SK-N-SH treated with all-trans-retinoic acid at 6 μM for 48 hours (cell line): ENCODE data around the gene CLNK.

Experiments
- TCF4 ChIP-seq: fragments of 250-450 bp; sonication (Bioruptor Pico); IDR thresholded peaks from 2 replicates; pipeline ENCODE4 v1.8.0; 2021; ENCODE audit warnings: mild to moderate bottlenecking, moderate library complexity, borderline replicate concordance
- ZFP3 ChIP-seq: fragments of 250-450 bp; sonication (Bioruptor Pico); IDR thresholded peaks from 2 replicates; pipeline ENCODE4 v1.5.0; 2020; ENCODE audit warnings: mild to moderate bottlenecking, moderate library complexity

- no peak for TF ChIP-seq TCF4 (CRISPR knock-in tag)
- no peak for TF ChIP-seq ZFP3
Observed at GRCh38 chr4:10670321-10670720, 14.2 kb downstream of the CLNK start.
